Body of pancreas (tissue), 4 donors: ENCODE data around the gene ECM2. TPM values are rescaled to one million over a fixed set of nuclear protein-coding genes. Genes with fewer than 3 reads are reported as not detected.

Source experiments
- ATAC-seq: fragments of 150-250 bp; one replicate; pipeline ENCODE4 v1.9.1; 2016
- DNase-seq, 4 donors: peaks; one replicate each; pipeline ENCODE4 v3.0.0-alpha.2; 2019
- H3K27ac ChIP-seq, 4 donors: fragments of 200-600 bp; sonication (generic); 1 replicate in 3 of 4; 2 replicates in 1 of 4; pipeline versions ENCODE4 v1.5.1 to v1.6.1; 2016 to 2019; ENCODE audit warnings: mild to moderate bottlenecking in 1 of 4, mixed read lengths in 1 of 4, moderate library complexity in 1 of 4
- H3K27me3 ChIP-seq, 2 donors: fragments of 200-600 bp; sonication (generic); one replicate each; pipeline ENCODE4 v1.6.0; 2016; ENCODE audit warnings: mild to moderate bottlenecking in 1 of 2
- H3K36me3 ChIP-seq, 2 donors: fragments of 200-600 bp; sonication (generic); replicated peaks in 1 of 2; 2 replicates each; pipeline ENCODE4 v1.5.1; 2016; ENCODE audit warnings: low read depth in 2 of 2; ENCODE audit not compliant: insufficient read depth in 1 of 2
- H3K4me1 ChIP-seq: fragments of 200-600 bp; sonication (generic); one replicate; pipeline ENCODE4 v1.6.0; 2016
- H3K4me3 ChIP-seq, 2 donors: fragments of 200-600 bp; sonication (generic); 1 replicate in 1 of 2; 2 replicates in 1 of 2; pipeline ENCODE4 v1.5.1; 2016 to 2019
- H3K9me3 ChIP-seq, 3 donors: fragments of 200-600 bp; sonication (generic); 1 replicate in 2 of 3; 2 replicates in 1 of 3; pipeline ENCODE4 v1.5.1; 2016
- CTCF ChIP-seq, 7 experiments: fragments of 450-650 bp in 4 of 7; fragments of 200-600 bp in 3 of 7; sonication (generic) in 3 of 7; IDR thresholded peaks; one replicate each; pipeline ENCODE4 v1.5.1; 2016 to 2019; ENCODE audit warnings: antibody characterized with exemption in 7 of 7
- POLR2A ChIP-seq, 3 donors: fragments of 450-650 bp; IDR thresholded peaks; one replicate each; pipeline ENCODE4 v1.6.1; 2016; ENCODE audit warnings: antibody characterized with exemption in 3 of 3, mild to moderate bottlenecking in 2 of 3
- WGBS, 2 donors: methylation state at CpG; one replicate each; pipeline ENCODE4 v1.1.5; 2017; 5-methylcytosine and 5-hydroxymethylcytosine counted together
- intact Hi-C: fragments of 100-400 bp; cut with DNase I; formaldehyde crosslinking; loops from one replicate; pipeline ENCODE4 v1.15.1; 2023
- total RNA-seq, 2 donors: library from RNA; depleted of rRNA; stranded (reverse); fragments of >200 nt; gene quantifications; one replicate each; pipeline ENCODE4 v1.1.0, GENCODE V29; 2016

The ECM2 gene
- total RNA-seq, 2 donors from 2014 or later: 6.5 to 8.2 TPM

DNA sequence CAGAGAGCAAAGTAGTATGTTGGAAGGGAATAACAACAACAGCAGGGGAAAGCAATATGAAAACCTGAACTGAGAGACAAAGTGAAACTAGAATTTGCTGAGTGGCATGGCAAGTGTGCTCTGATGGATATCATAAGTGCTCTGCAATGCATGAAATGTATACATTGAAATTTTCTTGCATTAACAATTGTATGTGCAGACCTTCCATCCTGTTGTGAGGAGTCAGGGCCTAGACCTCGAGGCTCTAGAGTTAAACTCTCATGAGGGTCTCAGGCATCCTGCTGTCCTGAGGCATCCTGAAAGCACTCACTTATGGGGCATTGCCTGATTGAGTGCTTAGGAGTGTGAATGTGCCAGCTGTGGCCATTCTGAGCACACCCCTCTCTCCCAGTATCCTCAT, 1.1 kb downstream of the ECM2 start:
- Histone ChIP-seq H3K27me3 (no peaks in the 10 kb centered on the region), H3K36me3 (no peaks in the 10 kb centered on the region), H3K4me3 (no peak overlapping the region), H3K4me1 (peaks cover 13% of the 10 kb centered on the region), H3K27ac (no peak overlapping the region), H3K9me3 (no peaks in the 10 kb centered on the region)
- intact Hi-C loops: no loop called here
- no peak for TF ChIP-seq POLR2A (IDR thresholded peaks at IDR 0.05)
- no peak for TF ChIP-seq CTCF (IDR thresholded peaks at IDR 0.05)
- ATAC-seq (no peak), DNase-seq (no peak)
- WGBS, 2 donors: 50 to 63% methylated on average over 1 of the region's 1 CpG

DNA sequence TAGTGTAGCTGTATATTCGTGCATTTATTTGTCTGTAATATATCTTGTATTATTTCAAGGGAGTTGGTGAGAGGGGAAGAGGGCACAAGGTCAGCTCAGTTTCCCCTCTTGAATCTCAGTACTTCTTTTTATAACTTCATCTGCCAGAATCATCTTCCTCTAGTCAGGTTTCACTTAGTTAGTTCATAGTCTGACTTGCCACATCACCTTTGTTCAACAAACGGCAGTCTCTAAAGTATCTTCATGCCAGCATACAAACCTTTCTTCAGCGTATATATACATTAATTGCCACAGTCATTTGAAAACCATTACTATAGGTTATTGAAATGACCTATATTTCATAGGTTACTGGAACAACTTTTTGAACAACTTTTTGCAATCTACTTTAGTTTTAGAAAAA, 1.6 kb downstream of the ECM2 start:
- H3K4me3 ChIP-seq: no peak overlapping the region
- H3K36me3 ChIP-seq: no peaks in the 10 kb centered on the region
- H3K9me3 ChIP-seq: no peaks in the 10 kb centered on the region
- no peak for DNase-seq
- TF ChIP-seq POLR2A (IDR thresholded peaks at IDR 0.05) (no peak), CTCF (IDR thresholded peaks at IDR 0.05) (no peak)
- no peaks in the 10 kb centered on the region for H3K27me3 ChIP-seq
- WGBS, 2 donors: 84 to 90% methylated on average over 3 of the region's 3 CpGs
- intact Hi-C loops: no loop called here
- peaks cover 13% of the 10 kb centered on the region for H3K4me1 ChIP-seq
- ATAC-seq: no peak
- H3K27ac ChIP-seq: no peak overlapping the region

GRCh38 chr9:92530893-92531292, 4.9 kb downstream of the ECM2 start:
- no peak overlapping the region for H3K27ac ChIP-seq
- intact Hi-C loops: no loop called here
- no peaks in the 10 kb centered on the region for H3K27me3 ChIP-seq
- DNase-seq (no peak), ATAC-seq (no peak)
- H3K9me3 ChIP-seq: no peaks in the 10 kb centered on the region
- no peaks in the 10 kb centered on the region for H3K36me3 ChIP-seq
- H3K4me3 ChIP-seq: no peak overlapping the region
- no peak for TF ChIP-seq CTCF (IDR thresholded peaks at IDR 0.05)
- no peak for TF ChIP-seq POLR2A (IDR thresholded peaks at IDR 0.05)
- H3K4me1 ChIP-seq: no peaks in the 10 kb centered on the region

GRCh38 chr9:92529124-92529523, 6.7 kb downstream of the ECM2 start:
- no peaks in the 10 kb centered on the region for H3K9me3 ChIP-seq
- no peaks in the 10 kb centered on the region for H3K27me3 ChIP-seq
- H3K4me3 ChIP-seq: no peak overlapping the region
- no peak for TF ChIP-seq CTCF (IDR thresholded peaks at IDR 0.05)
- no peak for TF ChIP-seq POLR2A (IDR thresholded peaks at IDR 0.05)
- no peaks in the 10 kb centered on the region for H3K4me1 ChIP-seq
- intact Hi-C loops: no loop called here
- H3K27ac ChIP-seq: no peak overlapping the region
- 96 to 97% methylated on average over 3 of the region's 3 CpGs for WGBS, 2 donors
- no peak for DNase-seq
- H3K36me3 ChIP-seq: no peaks in the 10 kb centered on the region
- no peak for ATAC-seq

GRCh38 chr9:92528522-92528849, 7.3 kb downstream of the ECM2 start:
- Histone ChIP-seq H3K27ac (no peak overlapping the region), H3K36me3 (no peaks in the 10 kb centered on the region), H3K4me1 (no peaks in the 10 kb centered on the region), H3K9me3 (no peaks in the 10 kb centered on the region), H3K27me3 (no peaks in the 10 kb centered on the region), H3K4me3 (no peak overlapping the region)
- ATAC-seq: no peak
- DNase-seq: no peak
- intact Hi-C loops: no loop called here
- WGBS, 2 donors: 86 to 88% methylated on average over 1 of the region's 1 CpG
- TF ChIP-seq CTCF (IDR thresholded peaks at IDR 0.05): no peak
- no peak for TF ChIP-seq POLR2A (IDR thresholded peaks at IDR 0.05)
